GM12878 (cell line): ENCODE data around the gene ARHGAP40. TPM values are rescaled to one million over a fixed set of nuclear protein-coding genes. Genes with fewer than 3 reads are reported as not detected.

Experiments used
- ATAC-seq: fragments of 200-7000 bp; cut with Tn5 transposase; 3 replicates; pipeline ENCODE4 v1.9.1; 2020; ENCODE audit warnings: mild to moderate bottlenecking, moderate library complexity
- BruUV-seq: library from RNA; stranded (reverse); fragments of 400-500 nt; replicated peaks from 2 replicates; lab custom pipeline; 2021; lab: Mats Ljungman, UMichigan
- CTCF ChIA-PET: fragments of 300-600 bp; sonication (Branson Sonifier 250); formaldehyde crosslinking; extraction: SDS; loops from one replicate; lab custom pipeline; 2021; ENCODE audit warnings: inconsistent platforms; lab: Yijun Ruan, JAX
- POLR2A ChIA-PET: fragments of 350-600 bp; formaldehyde crosslinking; extraction: SDS; loops from one replicate; lab custom pipeline; 2021; ENCODE audit warnings: inconsistent platforms; lab: Charles Lee
- RAD21 ChIA-PET: fragments of 300-600 bp; sonication (Branson Sonifier 250); formaldehyde crosslinking; loops from one replicate; lab custom pipeline; 2023; ENCODE audit warnings: antibody characterized with exemption; ENCODE audit not compliant: unreplicated experiment; lab: Charles Lee
- SMC1A ChIA-PET: fragments of 300-600 bp; sonication (Branson Sonifier 250); formaldehyde crosslinking; loops from one replicate; lab custom pipeline; 2023; ENCODE audit not compliant: unreplicated experiment, uncharacterized antibody; lab: Charles Lee
- DNase-seq: peaks from one replicate; pipeline ENCODE4 v3.0.0-alpha.2; 2011; ENCODE audit warnings: low read depth, low spot score
- FAIRE-seq: peaks from 3 replicates; lab custom pipeline; 2011; peaks lifted over from hg19 to GRCh38; lab: Jason Lieb, UNC
- H2AFZ ChIP-seq: 2 replicates; pipeline ENCODE4 v1.6.0; 2011; ENCODE audit warnings: low read depth, low read length, control low read depth; ENCODE audit not compliant: control insufficient read depth
- H3K27ac ChIP-seq: 2 replicates; pipeline ENCODE4 v1.5.1; 2011; ENCODE audit warnings: control low read depth; ENCODE audit not compliant: control insufficient read depth, insufficient read depth
- H3K27me3 ChIP-seq, 2 experiments: replicated peaks in 1 of 2; 2 replicates each; pipeline versions ENCODE4 v1.6.0 to v1.6.1; 2011; ENCODE audit warnings: low read length in 1 of 2; ENCODE audit not compliant: control insufficient read depth in 2 of 2, insufficient read depth in 2 of 2
- H3K36me3 ChIP-seq, 2 experiments: 2 replicates each; pipeline ENCODE4 v1.5.1; 2011; ENCODE audit warnings: low read length in 1 of 2; ENCODE audit not compliant: control insufficient read depth in 2 of 2, insufficient read depth in 2 of 2
- H3K4me1 ChIP-seq: 2 replicates; pipeline ENCODE4 v1.6.1; 2011; ENCODE audit warnings: mild to moderate bottlenecking, low read length, moderate library complexity, mixed read lengths; ENCODE audit not compliant: control insufficient read depth, insufficient read depth
- H3K4me2 ChIP-seq: 2 replicates; pipeline ENCODE4 v1.6.0; 2011; ENCODE audit warnings: control low read depth; ENCODE audit not compliant: control insufficient read depth, insufficient read depth
- H3K4me3 ChIP-seq: fragments of 200-600 bp; sonication (generic); 2 replicates; pipeline ENCODE4 v1.5.1; 2016
- H3K79me2 ChIP-seq: 2 replicates; pipeline ENCODE4 v1.6.0; 2011; ENCODE audit warnings: low read length; ENCODE audit not compliant: control insufficient read depth, insufficient read depth
- H3K9ac ChIP-seq: 2 replicates; pipeline ENCODE4 v1.8.0; 2011; ENCODE audit warnings: low read length, control low read depth, mixed read lengths; ENCODE audit not compliant: control insufficient read depth, insufficient read depth
- H3K9me3 ChIP-seq: replicated peaks from 3 replicates; pipeline ENCODE4 v1.5.1; 2011; ENCODE audit warnings: mild to moderate bottlenecking, low read length; ENCODE audit not compliant: control insufficient read depth, insufficient read depth
- H4K20me1 ChIP-seq: 2 replicates; pipeline ENCODE4 v1.6.0; 2011; ENCODE audit not compliant: control insufficient read depth, insufficient read depth
- ATF2 ChIP-seq: IDR thresholded peaks from 2 replicates; pipeline ENCODE4 v1.6.1; 2012; ENCODE audit warnings: low read length, inconsistent platforms
- BCL11A ChIP-seq: IDR thresholded peaks from 2 replicates; pipeline ENCODE4 v1.6.1; 2011; ENCODE audit warnings: low read depth, low read length
- BRCA1 ChIP-seq: IDR thresholded peaks from 2 replicates; pipeline ENCODE4 v1.6.1; 2011; ENCODE audit warnings: low read depth, low read length, improper control_type of control experiment
- CBX3 ChIP-seq: fragments of 200-600 bp; sonication (generic); IDR thresholded peaks from 2 replicates; pipeline ENCODE4 v1.6.1; 2016; ENCODE audit warnings: low read depth, borderline replicate concordance
- CBX5 ChIP-seq: sonication (generic); IDR thresholded peaks from 2 replicates; pipeline ENCODE4 v1.6.1; 2016; ENCODE audit warnings: low read depth, moderate library complexity, mild to moderate bottlenecking, inconsistent platforms
- CEBPZ ChIP-seq: fragments of 150-350 bp; IDR thresholded peaks from 2 replicates; pipeline ENCODE4 v1.6.1; 2016; ENCODE audit warnings: low read depth, low read length
- CHD2 ChIP-seq: IDR thresholded peaks from 2 replicates; pipeline ENCODE4 v1.6.1; 2011; ENCODE audit warnings: low read depth, low read length, improper control_type of control experiment, borderline replicate concordance
- IKZF1 ChIP-seq: fragments of 450-650 bp; conservative IDR thresholded peaks from 2 replicates; pipeline ENCODE4 v1.6.1; 2017; ENCODE audit warnings: antibody characterized with exemption, mild to moderate bottlenecking
- MTA3 ChIP-seq: IDR thresholded peaks from 2 replicates; pipeline ENCODE4 v1.6.1; 2012; ENCODE audit warnings: low read length, inconsistent platforms, borderline replicate concordance
- RB1 ChIP-seq: fragments of 450-650 bp; formaldehyde crosslinking; IDR thresholded peaks from 2 replicates; pipeline ENCODE4 v1.6.1; 2017; ENCODE audit warnings: mild to moderate bottlenecking, borderline replicate concordance
- SRF ChIP-seq, 2 experiments: IDR thresholded peaks; 2 replicates each; pipeline ENCODE4 v1.6.1; 2011; ENCODE audit warnings: low read depth in 2 of 2, low read length in 2 of 2, mild to moderate bottlenecking in 1 of 2, moderate library complexity in 1 of 2
- YBX1 ChIP-seq: fragments of 450-650 bp; IDR thresholded peaks from 2 replicates; pipeline ENCODE4 v1.6.1; 2016; ENCODE audit warnings: antibody characterized with exemption
- ZNF24 ChIP-seq: fragments of 450-650 bp; IDR thresholded peaks from 2 replicates; pipeline ENCODE4 v1.6.1; 2017; ENCODE audit warnings: antibody characterized with exemption, mild to moderate bottlenecking
- ZNF274 ChIP-seq: IDR thresholded peaks from one replicate; pipeline ENCODE4 v1.8.0; 2011; ENCODE audit not compliant: insufficient read length, insufficient read depth
- WGBS: methylation state at CpG from one replicate; pipeline ENCODE4 v1.1.6; 2016; ENCODE audit warnings: low lambda C conversion rate; ENCODE audit not compliant: insufficient replicate concordance, insufficient coverage; ENCODE audit errors: missing lambda C conversion rate; 5-methylcytosine and 5-hydroxymethylcytosine counted together
- in situ Hi-C: fragments of 300-500 bp; cut with MboI; formaldehyde crosslinking; loops from 9 replicates; pipeline ENCODE4 v1.14.3; 2018; ENCODE audit warnings: mixed read lengths
- intact Hi-C: fragments of 100-400 bp; cut with micrococcal nuclease; formaldehyde crosslinking; loops from one replicate; pipeline ENCODE4 v1.14.2; 2022; ENCODE audit not compliant: unreplicated experiment
- polyA plus RNA-seq, 11 experiments: library from polyadenylated mRNA; depleted of rRNA in 4 of 11; unstranded in 6 of 11; stranded (reverse) in 5 of 11; fragments of >200 nt; fragmentation: Nextera tagmentation in 4 of 11; fragmentation: Illumina TruSeq in 1 of 11; extraction: Ambion mirVana in 4 of 11; extraction: Trizol in 1 of 11; gene quantifications; 1 replicate in 1 of 11; 2 replicates in 10 of 11; pipeline versions ENCODE4 v1.2.1 to v1.2.3, GENCODE V29; 2011 to 2016; ENCODE audit warnings: inconsistent platforms in 2 of 11, missing spikeins in 2 of 11, low read depth in 1 of 11
- total RNA-seq, 4 experiments: library from RNA; depleted of rRNA in 3 of 4; stranded (reverse); fragments of >200 nt in 3 of 4; fragmentation: Illumina TruSeq in 1 of 4; extraction: Trizol in 1 of 4; gene quantifications; 2 replicates each; pipeline versions ENCODE4 v1.2.1 to v1.2.3, GENCODE V29; 2013 to 2021
- TF ChIP-seq, protein P1 (sequence below): fragments of 450-650 bp; IDR thresholded peaks from 2 replicates; pipeline ENCODE4 v1.6.1; 2018; ENCODE audit warnings: mild to moderate bottlenecking, low read depth, moderate library complexity; ENCODE audit not compliant: partially characterized antibody

The ARHGAP40 gene
- total and polyA plus RNA-seq, 10 of the 15 experiments (the other 5 are each of a cell fraction or from before 2014, with no cell fraction given) = 0.06 to 0.07 TPM; not detected in 8

- TF ChIP-seq CEBPZ (no peak), CHD2 (no peak)
These were observed 70.2 kb downstream of the ARHGAP40 start (continued) for GRCh38 chr20:38671701-38672292.

DNA sequence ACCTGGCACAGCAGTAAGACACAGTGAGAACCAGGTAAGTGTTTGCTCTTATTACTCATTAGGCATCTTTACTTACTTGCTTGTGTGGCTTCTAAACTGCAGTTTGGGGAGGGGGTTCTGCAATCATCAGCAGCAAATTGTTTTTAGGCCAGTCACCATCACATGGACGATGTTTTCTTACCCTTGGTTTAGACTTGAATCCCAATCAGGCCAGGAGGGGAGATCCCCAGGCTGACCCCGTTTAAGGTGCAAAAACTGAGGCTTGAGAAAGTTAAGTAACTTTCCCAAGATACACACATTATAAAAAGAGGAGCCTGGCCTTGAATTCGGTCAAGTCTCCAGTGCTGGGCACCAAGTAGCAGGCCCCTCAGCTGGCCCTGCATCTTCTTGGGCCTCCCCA is 70.9 kb downstream of the ARHGAP40 start:
- H3K9ac ChIP-seq = no peak overlapping the region
- BruUV-seq = no TSS peak
- H2AFZ ChIP-seq = no peak overlapping the region
- POLR2A ChIA-PET = no interaction called here
- intact Hi-C loops (no loop called here), in situ Hi-C loops (no loop called here)
- H4K20me1 ChIP-seq = no peaks in the 10 kb centered on the region
- SMC1A ChIA-PET = no interaction called here
- no peaks in the 10 kb centered on the region for H3K36me3 ChIP-seq
- CTCF ChIA-PET = interaction anchor here (1.5 kb wide), 1 partner anchor 14 kb away, joined by 5 read pairs; no protein-coding TSS in a partner anchor
- FAIRE-seq (no peak), ATAC-seq (no peak), DNase-seq (no peak)
- H3K4me3 ChIP-seq = no peak overlapping the region
- TF ChIP-seq BRCA1 = no peak
- TF ChIP-seq SRF (IDR thresholded peaks at IDR 0.05; ENCODE audit: low read depth in 2 of 2, low read length in 2 of 2) = no peak
- TF ChIP-seq ZNF24 = no peak
- TF ChIP-seq BCL11A = no peak
- no peak for TF ChIP-seq IKZF1
- TF ChIP-seq RB1 = no peak
- no peak for TF ChIP-seq YBX1
- TF ChIP-seq ATF2 = no peak
- no peak for TF ChIP-seq ZNF274
- TF ChIP-seq, protein P1, sequence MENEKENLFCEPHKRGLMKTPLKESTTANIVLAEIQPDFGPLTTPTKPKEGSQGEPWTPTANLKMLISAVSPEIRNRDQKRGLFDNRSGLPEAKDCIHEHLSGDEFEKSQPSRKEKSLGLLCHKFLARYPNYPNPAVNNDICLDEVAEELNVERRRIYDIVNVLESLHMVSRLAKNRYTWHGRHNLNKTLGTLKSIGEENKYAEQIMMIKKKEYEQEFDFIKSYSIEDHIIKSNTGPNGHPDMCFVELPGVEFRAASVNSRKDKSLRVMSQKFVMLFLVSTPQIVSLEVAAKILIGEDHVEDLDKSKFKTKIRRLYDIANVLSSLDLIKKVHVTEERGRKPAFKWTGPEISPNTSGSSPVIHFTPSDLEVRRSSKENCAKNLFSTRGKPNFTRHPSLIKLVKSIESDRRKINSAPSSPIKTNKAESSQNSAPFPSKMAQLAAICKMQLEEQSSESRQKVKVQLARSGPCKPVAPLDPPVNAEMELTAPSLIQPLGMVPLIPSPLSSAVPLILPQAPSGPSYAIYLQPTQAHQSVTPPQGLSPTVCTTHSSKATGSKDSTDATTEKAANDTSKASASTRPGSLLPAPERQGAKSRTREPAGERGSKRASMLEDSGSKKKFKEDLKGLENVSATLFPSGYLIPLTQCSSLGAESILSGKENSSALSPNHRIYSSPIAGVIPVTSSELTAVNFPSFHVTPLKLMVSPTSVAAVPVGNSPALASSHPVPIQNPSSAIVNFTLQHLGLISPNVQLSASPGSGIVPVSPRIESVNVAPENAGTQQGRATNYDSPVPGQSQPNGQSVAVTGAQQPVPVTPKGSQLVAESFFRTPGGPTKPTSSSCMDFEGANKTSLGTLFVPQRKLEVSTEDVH = no peak
- TF ChIP-seq CBX5 = no peak
- no peak for TF ChIP-seq CBX3
- TF ChIP-seq MTA3 = no peak
- H3K4me1 ChIP-seq = peaks cover 4% of the 10 kb centered on the region; the same call in 1 of the 2 replicates
- H3K4me2 ChIP-seq = no peak overlapping the region
- H3K27ac ChIP-seq = no peak overlapping the region
- 4% methylated on average over 3 of the region's 3 CpGs for WGBS
- no peaks in the 10 kb centered on the region; the same call in 2 of the 3 replicates for H3K9me3 ChIP-seq
- no peaks in the 10 kb centered on the region for H3K79me2 ChIP-seq
- H3K27me3 ChIP-seq = peaks cover 2 to 11% of the 10 kb centered on the region in 2 experiments; a peak in 3 of 4 replicates
- RAD21 ChIA-PET = no interaction called here
